ENCODE results near the gene TBXAS1.

DNA sequence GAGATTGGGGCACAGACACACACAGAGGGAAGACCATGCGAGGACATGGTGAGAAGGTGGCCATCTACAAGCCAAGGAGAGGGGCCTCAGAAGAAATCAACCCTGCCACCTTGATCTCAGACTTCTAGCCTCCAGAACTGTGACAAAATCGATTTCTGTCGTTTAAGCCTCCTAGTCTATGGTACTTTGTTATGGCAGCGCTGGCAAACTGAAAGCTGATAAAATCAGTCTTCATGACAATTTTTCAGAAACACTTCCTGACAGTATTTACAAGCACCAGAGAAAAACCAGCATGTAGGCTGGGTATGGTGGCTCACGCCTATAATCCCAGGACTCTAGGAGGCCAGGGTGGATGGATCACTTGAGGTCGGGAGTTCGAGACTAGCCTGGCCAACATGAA is 229.5 kb downstream of the TBXAS1 start:
- TF ChIP-seq, protein P1, sequence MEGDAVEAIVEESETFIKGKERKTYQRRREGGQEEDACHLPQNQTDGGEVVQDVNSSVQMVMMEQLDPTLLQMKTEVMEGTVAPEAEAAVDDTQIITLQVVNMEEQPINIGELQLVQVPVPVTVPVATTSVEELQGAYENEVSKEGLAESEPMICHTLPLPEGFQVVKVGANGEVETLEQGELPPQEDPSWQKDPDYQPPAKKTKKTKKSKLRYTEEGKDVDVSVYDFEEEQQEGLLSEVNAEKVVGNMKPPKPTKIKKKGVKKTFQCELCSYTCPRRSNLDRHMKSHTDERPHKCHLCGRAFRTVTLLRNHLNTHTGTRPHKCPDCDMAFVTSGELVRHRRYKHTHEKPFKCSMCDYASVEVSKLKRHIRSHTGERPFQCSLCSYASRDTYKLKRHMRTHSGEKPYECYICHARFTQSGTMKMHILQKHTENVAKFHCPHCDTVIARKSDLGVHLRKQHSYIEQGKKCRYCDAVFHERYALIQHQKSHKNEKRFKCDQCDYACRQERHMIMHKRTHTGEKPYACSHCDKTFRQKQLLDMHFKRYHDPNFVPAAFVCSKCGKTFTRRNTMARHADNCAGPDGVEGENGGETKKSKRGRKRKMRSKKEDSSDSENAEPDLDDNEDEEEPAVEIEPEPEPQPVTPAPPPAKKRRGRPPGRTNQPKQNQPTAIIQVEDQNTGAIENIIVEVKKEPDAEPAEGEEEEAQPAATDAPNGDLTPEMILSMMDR (IDR thresholded peaks at IDR 0.05; ENCODE audit: low read depth, low read length, poor library complexity, severe bottlenecking) = no peak
- no peak for TF ChIP-seq EZH2phosphoT487 (IDR thresholded peaks at IDR 0.05; ENCODE audit: borderline replicate concordance, low read length)

All from DOHH2 (cell line).